ENCODE data around the gene REELD1.

The REELD1 gene

GRCh38 chr4:146193628-146194027, 20.7 kb upstream of the REELD1 start:
- no peak for TF ChIP-seq CTCF (conservative IDR thresholded peaks at IDR 0.05; ENCODE audit: low read depth, low read length)
- no peak for DNase-seq (ENCODE audit: low read depth)
- no peak overlapping the region for H3K4me3 ChIP-seq (ENCODE audit: low read length)

GRCh38 chr4:146194212-146194611, 20.1 kb upstream of the REELD1 start:
- H3K4me3 ChIP-seq (ENCODE audit: low read length), result no peak overlapping the region
- DNase-seq (ENCODE audit: low read depth), result no peak
- TF ChIP-seq CTCF (conservative IDR thresholded peaks at IDR 0.05; ENCODE audit: low read depth, low read length), result no peak

- DNase-seq (ENCODE audit: low read depth), result no peak
- H3K4me3 ChIP-seq (ENCODE audit: low read length), result no peak overlapping the region
- TF ChIP-seq CTCF (conservative IDR thresholded peaks at IDR 0.05; ENCODE audit: low read depth, low read length), result no peak
These were observed 11.7 kb upstream of the REELD1 start for GRCh38 chr4:146202665-146203064.

- no peak for TF ChIP-seq CTCF (conservative IDR thresholded peaks at IDR 0.05; ENCODE audit: low read depth, low read length)
- no peak overlapping the region for H3K4me3 ChIP-seq (ENCODE audit: low read length)
- no peak for DNase-seq (ENCODE audit: low read depth)
These were observed 6.9 kb upstream of the REELD1 start for GRCh38 chr4:146207410-146207809.

GRCh38 chr4:146210890-146211289, 3.4 kb upstream of the REELD1 start:
- H3K4me3 ChIP-seq (ENCODE audit: low read length), result no peak overlapping the region
- DNase-seq (ENCODE audit: low read depth), result no peak
- TF ChIP-seq CTCF (conservative IDR thresholded peaks at IDR 0.05; ENCODE audit: low read depth, low read length), result no peak

GRCh38 chr4:146211440-146211839, 2.9 kb upstream of the REELD1 start:
- TF ChIP-seq CTCF (conservative IDR thresholded peaks at IDR 0.05; ENCODE audit: low read depth, low read length), result no peak

GRCh38 chr4:146212781-146213180, 1.6 kb upstream of the REELD1 start:
- DNase-seq (ENCODE audit: low read depth), result no peak
- TF ChIP-seq CTCF (conservative IDR thresholded peaks at IDR 0.05; ENCODE audit: low read depth, low read length), result no peak
- no peak overlapping the region for H3K4me3 ChIP-seq (ENCODE audit: low read length)

More at GRCh38 chr4:146211440-146211839, 2.9 kb upstream of the REELD1 start:
- H3K4me3 ChIP-seq (ENCODE audit: low read length), result no peak overlapping the region
- no peak for DNase-seq (ENCODE audit: low read depth)

Measured in retinal pigment epithelial cell (primary cell).